DMS53 treated with DMSO at 0.1 percent for 48 hours (cell line): ENCODE data around the gene PEX12.
"Not testable (repeated sequence)": the region's sequence is repeated elsewhere in the genome, so short reads cannot be mapped to it uniquely, and the experiment has no call there.

ENCODE experiments used
- DNase-seq: peaks from one replicate; lab custom pipeline; 2025; ENCODE audit not compliant: unreplicated experiment; lab: John Stamatoyannopoulos, UW

The PEX12 gene

DNA sequence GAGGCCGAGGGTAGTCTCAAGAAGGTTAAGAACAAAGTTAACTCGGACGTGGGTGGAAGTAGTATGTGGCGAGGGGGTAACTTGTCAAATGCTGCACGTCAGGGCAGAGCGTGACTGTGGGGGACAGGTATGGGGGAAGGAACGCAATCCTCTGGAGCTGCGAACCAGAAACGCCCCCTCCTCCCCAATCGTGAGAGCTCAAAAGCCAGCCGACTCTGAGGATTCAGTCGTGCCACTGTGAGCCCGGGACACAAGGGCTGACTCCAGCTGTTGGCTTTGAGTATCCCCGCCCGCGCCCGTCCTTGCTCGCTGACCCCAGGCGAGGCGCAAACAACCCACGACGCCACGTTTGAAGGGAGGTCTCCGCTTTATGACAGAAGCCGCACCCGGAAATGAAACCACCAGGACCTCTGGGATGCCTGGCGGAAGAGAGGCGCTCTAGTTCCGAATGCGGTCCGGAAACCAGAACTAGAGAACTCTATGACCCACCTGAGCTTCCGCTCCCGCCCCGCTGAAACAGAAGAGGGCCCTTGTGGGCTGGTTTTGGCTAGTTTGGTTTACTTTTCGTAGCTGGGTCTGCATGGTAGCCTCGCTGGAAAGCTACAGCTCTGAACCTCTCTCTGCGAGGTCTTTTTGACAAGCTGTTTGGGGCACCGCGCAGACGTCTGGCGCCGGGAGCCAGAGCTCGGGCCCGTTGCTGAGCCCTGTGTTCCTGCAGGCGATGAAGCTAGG is at the start of gene PEX12:
Gene PEX12, minus strand, starts transcription at position 375 of the 732 bp plus-strand sequence. CDS start 550 bp downstream, outside the sequence.
- peak; percentile 75 for DNase-seq

DNA sequence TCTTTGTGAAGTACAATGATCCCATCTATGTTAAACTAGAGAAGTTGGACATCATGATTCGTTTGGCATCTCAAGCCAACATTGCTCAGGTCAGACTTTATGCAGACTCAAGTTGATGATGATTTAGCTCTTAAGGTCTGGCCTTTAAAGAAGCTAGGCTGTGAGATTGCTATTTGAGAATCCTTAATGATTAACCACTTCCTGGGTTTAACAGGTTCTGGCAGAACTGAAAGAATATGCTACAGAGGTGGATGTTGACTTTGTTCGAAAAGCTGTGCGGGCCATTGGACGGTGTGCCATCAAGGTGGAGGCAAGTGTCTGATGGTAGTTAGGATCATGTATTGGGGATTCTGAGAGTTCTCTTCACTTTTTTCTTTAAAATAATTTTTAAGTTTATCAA is 49.0 kb upstream of the PEX12 start:
- peak; percentile 45 for DNase-seq

- no peak for DNase-seq
Observed at GRCh38 chr17:35621768-35622167, 43.4 kb upstream of the PEX12 start.

- DNase-seq: no peak
Observed at GRCh38 chr17:35618628-35619027, 40.3 kb upstream of the PEX12 start.

DNA sequence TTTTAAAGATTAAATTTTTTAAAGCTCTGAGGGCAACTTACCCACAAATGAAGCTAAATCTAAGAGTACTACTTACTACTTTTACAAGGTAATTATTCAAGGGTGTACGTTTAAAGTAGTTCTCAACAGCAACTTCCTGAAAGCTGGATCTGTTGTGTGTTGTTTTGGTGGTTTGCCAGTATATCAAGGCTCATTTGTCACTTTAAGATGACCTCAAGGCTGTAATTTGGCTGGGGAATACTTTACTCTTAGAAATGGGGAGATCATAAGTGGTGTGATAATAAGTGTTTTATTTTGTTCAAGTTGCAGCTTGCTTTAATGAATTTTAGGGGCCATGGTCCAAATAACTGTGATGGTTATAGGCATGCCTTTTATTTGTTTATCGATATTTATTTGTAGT is 39.1 kb upstream of the PEX12 start:
- no peak for DNase-seq

DNA sequence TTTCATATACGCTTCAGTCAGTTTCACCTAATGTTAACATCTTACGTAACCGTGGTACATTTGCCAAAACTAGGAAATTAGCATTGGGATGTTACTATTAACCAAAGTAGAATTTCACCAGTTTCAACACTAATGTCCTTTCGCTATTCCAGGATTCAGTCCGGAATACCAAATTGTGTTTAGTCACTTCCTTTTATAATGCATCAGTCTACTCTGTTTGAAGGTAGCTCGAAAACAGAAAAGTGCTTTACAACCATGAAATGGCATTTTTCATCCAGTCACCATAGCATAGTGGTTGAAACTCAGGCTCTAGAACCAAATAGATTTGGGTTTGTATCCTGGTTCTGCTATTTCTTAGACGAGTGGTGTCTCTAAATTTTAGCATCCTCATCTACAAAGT is 38.2 kb upstream of the PEX12 start:
- DNase-seq: no peak

DNA sequence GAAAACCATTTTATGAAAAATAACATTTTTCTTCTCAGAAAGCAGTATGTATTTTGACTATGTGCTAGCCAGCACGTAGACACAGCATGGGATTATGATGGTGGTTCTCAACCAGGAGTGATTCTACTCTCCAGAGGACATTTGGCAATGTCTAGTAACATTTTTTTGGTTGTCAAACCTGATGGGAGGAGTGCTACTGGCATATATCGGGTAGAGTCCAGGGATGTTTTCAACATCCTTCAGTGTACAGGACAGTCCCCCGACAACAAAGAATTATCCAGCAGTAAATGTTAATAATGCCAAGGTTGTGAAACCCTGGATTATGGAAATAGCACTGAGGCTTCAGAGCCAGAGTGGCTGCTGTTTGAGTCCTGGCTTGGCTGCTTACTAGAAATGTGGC is 36.4 kb upstream of the PEX12 start:
- DNase-seq: no peak

DNA sequence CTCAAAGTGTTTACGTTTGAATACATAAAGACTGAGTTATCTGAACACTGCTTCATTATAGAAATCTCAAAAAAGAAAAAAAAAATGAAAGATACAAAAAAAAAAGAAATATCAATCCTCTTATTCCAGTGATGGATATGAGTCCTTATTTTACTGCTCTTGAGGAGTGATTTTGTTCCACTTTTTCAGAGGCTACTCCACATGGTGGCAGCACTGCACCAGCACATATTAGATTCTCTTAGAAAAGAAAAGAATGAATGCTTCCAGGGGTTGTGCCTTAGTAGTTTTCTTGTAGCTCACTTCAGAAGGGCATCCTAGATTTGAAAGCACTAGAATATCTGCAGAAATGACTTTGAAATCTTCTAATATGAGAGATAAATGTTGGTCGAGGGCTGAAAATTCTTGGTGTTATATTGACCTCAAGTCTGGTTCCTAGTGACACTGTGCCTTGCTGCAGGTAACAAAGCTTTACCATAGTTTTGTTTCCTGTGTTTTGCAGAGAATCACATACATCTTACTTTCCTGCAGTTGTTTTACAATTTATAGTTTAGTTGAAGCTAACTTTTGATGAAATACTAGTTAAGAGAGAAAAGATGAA is 34.7 kb upstream of the PEX12 start:
- peak; percentile 5 for DNase-seq

- not testable (repeated sequence) for DNase-seq
Observed at GRCh38 chr17:35610746-35611145, 32.4 kb upstream of the PEX12 start.

DNA sequence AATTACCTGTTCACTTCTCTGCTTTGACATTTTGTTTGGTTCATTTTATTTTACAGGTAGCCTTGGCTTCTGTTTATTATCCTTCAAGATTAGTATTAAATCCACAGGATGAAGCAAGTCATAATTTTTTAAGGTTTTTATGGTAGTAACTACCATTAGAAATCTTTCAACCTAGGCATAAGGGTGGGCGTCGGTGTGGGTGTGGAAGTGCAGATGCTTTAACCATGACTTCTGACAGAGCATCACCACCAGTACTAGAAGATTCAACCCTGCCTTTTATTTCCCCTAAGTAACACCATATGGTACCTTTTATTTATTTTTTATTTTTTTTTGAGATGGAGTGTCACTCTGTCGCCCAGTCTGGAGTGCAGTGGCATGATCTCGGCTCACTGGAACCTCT is 31.5 kb upstream of the PEX12 start:
- DNase-seq: no peak

GRCh38 chr17:35607239-35607847 is 29.0 kb upstream of the PEX12 start:
- DNase-seq: no peak

- no peak for DNase-seq
Observed at GRCh38 chr17:35605678-35606077, 27.3 kb upstream of the PEX12 start.

- DNase-seq: no peak
Observed at GRCh38 chr17:35603674-35604073, 25.3 kb upstream of the PEX12 start.

DNA sequence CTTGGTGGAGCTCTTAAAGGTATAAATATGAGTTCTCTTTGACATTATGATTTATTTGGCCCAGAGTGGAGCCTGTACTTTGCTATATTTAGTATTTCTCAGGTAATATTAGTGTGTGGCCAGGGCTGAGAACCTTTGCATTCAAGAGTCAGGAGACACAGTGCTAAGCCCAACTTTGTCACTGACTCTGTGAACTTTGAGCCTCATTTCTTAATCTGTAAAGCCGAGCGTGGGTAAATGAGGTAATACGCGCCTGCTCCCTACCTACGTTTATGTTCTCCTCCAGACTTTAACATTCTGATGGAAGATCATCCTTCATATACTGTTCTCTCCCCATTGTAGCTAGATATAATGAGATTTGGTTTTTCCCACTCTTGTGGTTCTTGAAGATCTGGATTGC is 19.2 kb upstream of the PEX12 start:
- no peak for DNase-seq

GRCh38 chr17:35596530-35597233 is 18.3 kb upstream of the PEX12 start:
- no peak for DNase-seq

GRCh38 chr17:35596072-35596471 is 17.7 kb upstream of the PEX12 start:
- no peak for DNase-seq

- no peak for DNase-seq
Observed at GRCh38 chr17:35588196-35588920, 10.0 kb upstream of the PEX12 start.

GRCh38 chr17:35587074-35587961 is 8.9 kb upstream of the PEX12 start, which contains the start of gene AP2B1:
Gene AP2B1, plus strand, starts transcription at chr17:35587322. Its CDS starts 6,709 bp downstream, at chr17:35594031.
- peak; percentile 66 for DNase-seq

DNA sequence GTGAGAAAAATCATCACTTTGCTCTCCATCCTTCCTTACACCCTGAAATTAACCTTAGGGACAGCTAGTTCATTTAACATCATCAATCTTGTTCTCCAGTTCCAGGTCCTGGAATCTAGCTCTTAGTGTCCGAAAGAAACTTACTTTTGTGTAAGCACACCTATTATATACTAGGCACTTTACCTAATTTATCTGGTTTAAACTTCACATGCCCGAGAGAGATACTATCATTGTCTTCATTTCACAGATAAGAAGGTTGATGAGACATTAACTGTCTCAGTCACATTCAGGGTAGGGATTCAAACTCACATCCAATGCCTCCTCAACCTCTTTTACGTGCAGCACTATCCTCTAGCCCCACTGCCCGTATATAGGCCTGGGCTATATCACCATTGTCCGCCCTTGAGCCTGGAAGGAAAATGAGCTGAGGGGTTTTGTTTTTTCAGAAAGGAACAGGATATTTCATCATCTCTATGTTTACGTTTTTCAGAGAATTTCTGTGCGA is 8.2 kb upstream of the PEX12 start:
- no peak for DNase-seq

GRCh38 chr17:35584061-35584460 is 5.7 kb upstream of the PEX12 start:
- DNase-seq: no peak
